Esophagus muscularis mucosa (tissue), 4 donors: ENCODE results near the gene ZNF629.

Experiments
- CTCF ChIP-seq, 3 experiments: fragments of 200-600 bp in 2 of 3; fragments of 450-650 bp in 1 of 3; sonication (generic) in 2 of 3; IDR thresholded peaks; one replicate each; pipeline ENCODE4 v1.5.1; 2017 to 2019; ENCODE audit warnings: antibody characterized with exemption in 3 of 3, mild to moderate bottlenecking in 2 of 3, moderate library complexity in 1 of 3
- EP300 ChIP-seq: sonication (generic); formaldehyde crosslinking; IDR thresholded peaks from one replicate; pipeline ENCODE4 v1.6.1; 2017; ENCODE audit warnings: antibody characterized with exemption
- POLR2A ChIP-seq: fragments of 450-650 bp; IDR thresholded peaks from one replicate; pipeline ENCODE4 v1.6.1; 2017; ENCODE audit warnings: antibody characterized with exemption, moderate library complexity, mild to moderate bottlenecking, low read depth

GRCh38 chr16:30779596-30779995, 7.4 kb downstream of the ZNF629 start:
- no peak for TF ChIP-seq POLR2A
- TF ChIP-seq CTCF (IDR thresholded peaks at IDR 0.05) = no peak
- no peak for TF ChIP-seq EP300
